ENCODE measurements around the gene TRIM52.

Gene TRIM52

DNA sequence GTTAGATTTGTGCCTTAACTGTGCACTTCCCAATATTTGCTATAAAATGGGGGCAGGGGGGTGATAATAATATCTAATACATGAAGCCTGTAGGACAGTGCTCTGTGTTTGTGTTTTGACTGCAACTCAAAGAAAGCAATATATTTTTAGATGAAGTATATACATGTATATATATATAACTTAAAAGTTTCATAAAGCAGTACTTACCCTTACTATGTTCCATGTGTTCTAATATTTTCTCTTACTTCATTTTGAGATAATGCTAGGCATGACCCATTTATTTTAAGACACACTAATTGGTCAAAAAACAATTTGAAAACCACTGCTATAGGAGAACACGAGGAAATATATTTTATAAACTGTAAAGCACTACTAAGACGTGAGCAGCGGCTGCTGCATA, 2.4 kb downstream of the TRIM52 start:
- no peak for DNase-seq (ENCODE audit: low read depth in 2 of 2)

DNA sequence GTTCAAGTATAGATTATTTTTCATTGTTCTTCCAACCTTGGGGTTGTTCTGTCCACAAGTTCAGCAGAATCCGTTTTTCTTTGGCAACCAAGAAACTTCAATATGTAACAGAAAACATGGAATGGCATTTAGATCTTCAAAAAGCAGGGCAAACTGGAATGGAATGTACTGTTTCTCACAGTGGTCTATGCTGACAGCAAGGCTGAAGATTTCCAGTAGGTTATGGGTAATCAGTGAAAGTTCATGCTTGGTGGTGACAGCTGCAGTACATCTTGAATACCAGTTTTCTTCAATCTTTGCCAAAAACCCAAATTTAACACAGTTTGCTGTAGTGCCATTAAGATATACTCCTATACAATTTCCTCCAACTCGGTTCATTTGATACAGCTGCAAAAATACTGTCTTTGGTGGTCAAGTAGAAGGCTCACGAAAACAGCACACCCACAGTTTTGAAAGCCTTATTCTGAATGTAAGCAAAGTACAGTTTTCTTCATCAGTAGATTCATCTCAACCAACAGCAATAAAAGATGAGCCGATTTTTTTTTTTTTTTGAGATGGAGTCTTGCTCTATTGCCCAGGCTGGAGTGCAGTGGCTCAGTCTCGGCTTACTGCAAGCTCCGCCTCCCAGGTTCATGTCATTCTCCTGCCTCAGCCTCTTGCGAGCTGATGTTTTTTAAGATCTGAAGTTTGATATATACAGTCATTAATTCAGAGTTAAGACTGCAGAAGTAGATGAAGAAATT, 4.9 kb downstream of the TRIM52 start:
- DNase-seq (ENCODE audit: low read depth in 2 of 2): no peak

DNA sequence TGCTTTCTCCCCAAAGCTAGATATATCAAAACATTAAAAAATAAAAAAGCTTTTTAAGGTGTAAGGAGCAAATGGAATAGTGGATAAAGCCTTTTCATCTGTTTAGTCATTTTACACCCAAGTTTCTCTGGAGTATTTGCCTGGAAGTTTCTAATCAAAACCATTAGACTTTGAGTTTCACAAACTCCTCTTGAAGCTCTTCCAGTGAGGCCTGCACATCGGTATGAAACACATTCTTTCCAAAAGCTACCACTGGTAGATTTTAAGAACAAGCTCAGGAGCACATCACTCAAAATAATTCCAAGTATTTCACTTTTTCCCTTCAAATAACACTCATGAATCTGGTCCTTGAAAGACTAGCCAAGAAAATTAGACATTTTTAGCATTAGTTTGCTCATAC, 5.7 kb downstream of the TRIM52 start:
- no peak for DNase-seq (ENCODE audit: low read depth in 2 of 2)

DNA sequence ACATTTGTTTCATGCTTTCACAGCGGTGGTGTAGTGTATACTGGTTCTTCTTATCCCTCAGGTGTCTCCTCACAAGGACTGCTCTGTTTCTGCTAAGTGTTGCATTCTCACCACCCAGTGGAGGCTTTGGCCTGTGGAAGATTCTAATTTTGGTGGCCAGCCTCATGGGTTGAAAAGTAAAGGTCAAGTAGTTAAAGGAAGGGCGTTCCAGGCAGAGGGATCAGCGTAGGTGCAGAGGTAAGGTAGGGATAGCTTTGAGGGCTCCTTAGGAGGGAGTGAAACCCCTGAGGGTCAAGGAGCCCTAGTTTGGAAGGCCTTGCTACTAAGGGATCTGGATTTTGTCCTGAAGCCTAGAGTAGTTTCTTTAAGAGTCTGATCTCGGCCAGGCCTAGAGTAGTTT, 12.7 kb downstream of the TRIM52 start:
- DNase-seq (ENCODE audit: low read depth in 2 of 2): no peak

DNA sequence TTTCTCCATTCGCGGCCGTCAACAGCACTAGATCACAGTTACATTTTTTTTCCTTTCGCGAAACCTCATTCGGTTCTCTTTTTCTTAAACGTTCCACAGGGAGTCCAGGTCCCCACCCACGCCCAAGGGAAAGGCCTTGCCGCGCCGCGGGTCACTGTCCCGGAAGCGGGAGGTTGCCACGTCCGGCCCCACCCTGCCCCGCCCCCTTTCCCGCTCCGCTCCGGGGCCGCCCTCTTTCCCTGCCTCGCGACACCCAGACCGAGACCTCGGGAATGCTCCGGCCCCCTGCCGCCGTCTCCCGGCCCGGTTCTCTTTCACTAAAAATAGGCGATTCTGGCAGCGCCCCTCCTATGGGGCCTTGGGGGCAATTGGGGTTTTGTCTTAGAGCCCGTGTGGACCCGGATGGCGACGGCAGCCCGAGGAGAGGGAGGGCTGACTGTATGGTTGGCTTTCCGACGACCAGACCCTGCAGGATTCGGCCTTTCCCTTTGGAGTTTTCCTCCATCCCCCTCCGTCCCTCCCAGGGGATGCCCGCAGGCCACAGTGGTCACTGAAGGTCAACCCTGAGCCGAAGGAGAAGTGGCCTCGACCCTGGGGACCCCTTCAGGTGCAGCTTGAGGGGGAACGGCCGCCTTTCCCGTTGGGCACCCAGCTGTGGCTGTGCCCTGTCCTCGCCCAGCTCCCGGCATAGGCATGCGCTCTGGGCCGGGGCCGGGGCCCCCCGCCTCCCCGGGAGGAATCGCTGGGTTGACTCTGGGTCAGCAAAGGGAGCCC, 14.5 kb downstream of the TRIM52 start:
- peak; percentile 62 to 81 for DNase-seq (ENCODE audit: low read depth in 2 of 2)

DNA sequence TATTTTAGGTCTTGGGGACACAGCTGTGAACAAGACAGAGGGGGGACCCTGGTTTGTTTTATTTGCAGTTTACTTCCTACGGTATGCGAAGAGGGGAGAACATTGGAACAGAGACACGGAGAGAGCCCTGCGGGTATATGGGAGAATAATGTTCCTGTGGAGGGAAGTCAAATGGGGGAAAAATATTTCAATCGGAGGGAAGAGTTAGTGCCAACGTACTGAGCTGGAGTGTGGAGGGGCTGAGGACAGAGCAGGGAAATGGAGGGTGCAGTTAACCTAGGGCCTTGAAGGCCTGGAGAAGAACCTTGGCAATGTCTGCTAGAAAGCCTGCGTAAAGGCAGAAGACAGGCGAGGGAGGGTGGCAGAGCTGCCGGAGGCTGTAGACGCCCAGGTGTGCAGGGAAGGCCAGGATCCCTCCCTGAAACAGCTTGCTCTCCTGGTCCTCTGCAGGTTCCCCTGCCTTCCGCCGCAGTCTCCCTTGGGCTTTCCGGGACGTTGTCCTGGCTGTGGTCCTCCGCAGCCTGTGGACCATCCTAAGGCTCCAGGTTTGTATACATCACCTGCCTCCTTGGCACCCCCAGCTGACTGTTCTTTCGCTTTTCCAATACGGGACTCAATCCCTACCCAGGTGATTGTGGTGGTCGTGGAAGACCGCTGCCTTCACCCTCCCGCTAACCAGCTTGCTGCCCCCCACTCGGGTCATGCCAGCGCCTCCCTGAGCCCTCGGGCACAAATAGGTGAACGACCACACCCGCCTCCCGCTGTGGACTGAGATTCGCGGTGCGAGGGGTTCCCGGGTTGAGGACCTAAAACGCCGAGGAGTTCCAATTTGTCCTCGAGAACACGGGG, 15.3 kb downstream of the TRIM52 start:
- no peak for DNase-seq (ENCODE audit: low read depth in 2 of 2)

DNA sequence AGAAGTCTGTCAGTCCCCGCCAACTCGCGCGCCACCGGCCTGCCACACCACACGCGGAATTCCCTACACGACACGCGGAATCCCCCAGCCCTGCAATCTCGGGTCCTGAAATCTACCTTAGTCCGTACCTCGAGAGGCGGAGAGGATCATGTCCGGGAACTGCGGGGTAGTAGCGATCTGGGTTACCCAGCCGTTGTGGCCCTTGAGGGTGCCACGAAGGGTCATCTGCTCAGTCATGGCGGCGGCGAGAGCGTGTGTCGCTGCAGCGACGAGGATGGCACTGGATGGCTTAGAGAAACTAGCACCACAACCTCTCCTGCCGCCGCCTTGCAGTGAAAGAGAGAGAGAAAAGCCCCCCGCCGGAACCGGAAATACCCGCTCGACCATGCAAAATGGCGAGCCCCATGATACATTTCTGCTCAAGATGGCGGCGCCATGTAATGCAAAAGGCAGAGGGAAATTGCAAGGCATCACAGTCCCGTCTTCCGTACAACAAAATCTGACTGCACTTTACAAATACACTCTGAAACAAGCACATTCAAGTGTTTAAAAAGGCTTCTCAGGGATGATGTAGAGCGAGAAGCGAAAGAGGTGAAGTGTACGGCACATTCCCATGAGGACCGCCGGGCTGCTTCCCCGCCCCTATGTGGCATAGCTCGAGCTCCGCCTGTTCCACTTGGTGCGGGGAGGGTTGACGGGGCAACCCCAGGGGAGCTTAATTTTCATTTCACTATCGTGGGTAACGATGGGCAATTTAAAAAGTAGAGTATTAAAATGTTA, 17.2 kb downstream of the TRIM52 start, which contains the start of gene RACK1:
TSS of gene RACK1 (minus strand) at position 343 of the 780 bp plus-strand sequence. CDS start at position 237, 106 bp downstream.
- DNase-seq (ENCODE audit: low read depth in 2 of 2): peak; percentile 77 to 81

DNA sequence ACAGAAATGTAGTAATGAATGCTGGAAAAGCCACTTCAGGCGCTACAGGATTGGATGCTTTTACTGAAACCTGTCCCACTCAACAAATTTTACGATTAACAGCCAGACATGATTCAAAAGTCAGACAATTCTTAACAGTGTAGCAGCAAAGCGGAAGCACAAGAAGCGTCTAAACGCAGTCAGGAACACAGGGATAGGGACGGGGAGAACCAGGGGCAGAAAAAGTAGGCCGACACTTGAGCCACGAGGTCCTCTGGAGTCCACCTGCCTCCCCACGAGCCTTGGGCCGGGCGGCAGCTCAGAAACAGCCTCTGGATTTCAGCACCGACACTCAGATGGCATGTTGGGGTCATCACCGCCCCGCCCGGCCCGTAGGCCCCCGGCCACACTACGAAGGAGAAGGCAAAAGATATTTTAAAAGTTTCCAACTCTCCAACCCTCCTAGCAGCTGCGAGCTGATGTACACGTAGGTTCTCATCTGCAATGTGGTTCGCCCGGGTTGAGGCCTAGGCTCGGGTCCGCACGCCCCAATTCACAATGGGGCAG, 17.9 kb downstream of the TRIM52 start:
- no peak for DNase-seq (ENCODE audit: low read depth in 2 of 2)

DNA sequence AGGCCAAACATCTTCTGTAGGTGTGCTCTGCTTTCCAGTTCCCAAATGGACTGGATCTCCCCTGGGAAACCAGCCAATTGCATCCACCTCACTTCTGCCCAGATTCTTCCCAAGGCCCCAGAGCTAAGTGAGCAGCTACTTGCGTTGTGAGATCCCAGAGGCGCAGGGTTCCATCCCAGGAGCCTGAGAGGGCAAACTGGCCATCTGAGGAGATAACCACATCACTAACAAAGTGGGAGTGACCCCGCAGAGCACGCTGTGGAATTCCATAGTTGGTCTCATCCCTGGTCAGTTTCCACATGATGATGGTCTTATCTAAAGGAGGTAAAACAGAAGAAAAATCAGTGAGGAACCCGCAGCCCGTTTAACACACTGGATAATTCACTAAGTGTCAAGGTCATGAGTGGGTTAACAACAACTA, 18.9 kb downstream of the TRIM52 start:
- DNase-seq (ENCODE audit: low read depth in 2 of 2): no peak

DNA sequence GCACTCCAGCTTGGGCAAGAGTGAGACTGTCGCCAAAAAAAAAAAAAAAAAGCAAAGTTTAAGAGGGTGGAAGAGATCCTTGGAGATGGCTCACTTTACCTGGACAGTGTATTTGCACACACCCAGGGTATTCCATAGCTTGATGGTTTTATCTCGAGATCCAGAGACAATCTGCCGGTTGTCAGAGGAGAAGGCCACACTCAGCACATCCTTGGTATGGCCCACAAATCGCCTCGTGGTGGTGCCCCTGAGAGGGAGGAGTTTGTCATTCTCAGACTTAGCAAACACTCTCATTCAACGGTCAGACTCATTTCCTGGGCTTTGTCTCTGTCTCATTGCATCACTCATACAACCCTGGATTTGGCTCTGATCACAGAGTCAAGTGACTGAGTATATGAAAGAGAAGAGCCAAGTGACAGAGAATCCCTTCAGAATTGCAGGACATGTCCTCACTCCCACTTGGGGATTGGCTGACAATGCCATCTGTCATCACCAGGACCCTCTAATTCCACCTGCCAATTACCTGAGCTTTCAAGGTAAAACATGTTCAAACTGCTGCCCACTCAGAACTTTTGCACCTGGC, 19.5 kb downstream of the TRIM52 start:
- DNase-seq (ENCODE audit: low read depth in 2 of 2): no peak

DNA sequence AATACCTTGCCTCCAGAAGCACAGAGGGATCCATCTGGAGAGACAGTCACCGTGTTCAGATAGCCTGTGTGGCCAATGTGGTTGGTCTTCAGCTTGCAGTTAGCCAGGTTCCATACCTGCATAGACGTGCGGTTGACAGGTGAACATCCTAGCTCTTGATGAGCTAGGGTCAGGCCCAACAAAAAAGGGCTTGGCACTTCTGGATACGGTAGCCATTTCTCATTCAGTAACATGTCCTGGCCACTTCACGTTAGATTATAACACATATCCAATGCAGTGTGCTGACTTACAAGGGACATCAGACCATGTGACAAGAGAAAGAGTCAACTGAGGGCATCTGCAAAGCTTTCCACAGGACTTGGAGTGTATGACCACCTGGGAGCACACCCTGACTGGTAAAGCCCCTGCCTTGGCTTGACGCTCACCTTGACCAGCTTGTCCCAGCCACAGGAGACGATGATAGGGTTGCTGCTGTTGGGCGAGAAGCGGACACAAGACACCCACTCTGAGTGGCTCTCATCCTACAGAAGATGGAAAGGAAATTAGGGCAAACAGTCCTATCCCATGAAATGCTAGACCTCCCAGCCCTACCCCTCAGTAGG, 21.8 kb downstream of the TRIM52 start:
- no peak for DNase-seq (ENCODE audit: low read depth in 2 of 2)

DNA sequence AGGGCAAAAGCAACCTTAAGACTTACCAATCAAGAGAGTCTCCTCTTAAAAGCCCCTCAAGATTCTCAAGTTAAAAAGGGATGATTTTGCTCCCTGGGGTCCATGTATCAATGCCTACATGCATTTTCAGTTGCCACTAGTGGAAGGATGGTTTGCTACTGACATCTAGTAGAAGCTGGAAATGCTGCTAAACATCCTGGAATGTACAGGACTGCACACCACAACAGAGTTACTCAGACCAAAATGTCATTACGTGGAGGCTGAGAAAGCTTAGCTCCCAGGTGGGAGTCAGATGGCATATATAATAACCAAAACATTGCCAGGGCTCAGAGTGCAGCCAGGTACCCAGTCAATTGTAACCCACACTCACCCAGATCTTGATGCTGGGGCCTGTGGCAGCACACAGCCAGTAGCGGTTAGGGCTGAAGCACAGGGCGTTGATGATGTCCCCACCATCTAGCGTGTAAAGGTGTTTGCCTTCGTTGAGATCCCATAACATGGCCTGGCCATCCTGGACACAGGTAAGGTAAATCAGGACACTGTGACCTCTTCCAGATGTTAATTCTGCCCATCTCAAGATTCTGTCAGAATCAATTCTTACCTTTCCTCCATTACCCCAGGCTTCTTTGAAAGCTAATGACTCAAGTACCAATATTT, 23.1 kb downstream of the TRIM52 start:
- no peak for DNase-seq (ENCODE audit: low read depth in 2 of 2)

DNA sequence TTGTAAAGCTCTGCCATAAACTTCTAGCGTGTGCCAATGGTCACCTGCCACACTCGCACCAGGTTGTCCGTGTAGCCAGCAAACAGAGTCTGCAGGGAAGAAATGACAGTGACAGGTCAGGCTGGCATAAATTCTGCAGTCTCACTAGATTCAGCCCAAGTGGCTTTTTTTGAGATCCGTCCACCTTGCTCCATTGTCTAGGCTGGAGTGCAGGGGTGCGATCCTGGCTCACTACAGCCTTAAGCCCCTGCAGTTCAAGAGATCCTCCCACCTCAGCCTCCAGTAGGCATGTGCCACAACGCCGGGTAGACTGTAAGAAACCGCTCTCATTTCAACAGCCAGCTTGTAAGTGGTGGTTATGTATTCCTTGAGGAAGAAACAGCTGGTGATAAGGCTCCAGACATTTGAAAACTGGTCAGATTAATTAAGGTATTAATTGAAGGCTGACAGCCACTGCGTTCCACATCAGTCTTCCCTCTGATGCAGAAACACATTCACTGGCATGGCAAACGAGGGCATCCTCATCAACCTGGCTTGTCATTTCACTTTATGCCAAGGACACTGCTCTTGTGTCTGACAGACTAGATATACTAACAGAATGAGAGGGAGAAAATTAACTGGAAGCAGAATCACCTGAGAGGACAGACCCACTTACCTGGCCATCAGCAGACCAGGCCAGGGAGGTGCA, 23.8 kb downstream of the TRIM52 start:
- no peak for DNase-seq (ENCODE audit: low read depth in 2 of 2)

DNA sequence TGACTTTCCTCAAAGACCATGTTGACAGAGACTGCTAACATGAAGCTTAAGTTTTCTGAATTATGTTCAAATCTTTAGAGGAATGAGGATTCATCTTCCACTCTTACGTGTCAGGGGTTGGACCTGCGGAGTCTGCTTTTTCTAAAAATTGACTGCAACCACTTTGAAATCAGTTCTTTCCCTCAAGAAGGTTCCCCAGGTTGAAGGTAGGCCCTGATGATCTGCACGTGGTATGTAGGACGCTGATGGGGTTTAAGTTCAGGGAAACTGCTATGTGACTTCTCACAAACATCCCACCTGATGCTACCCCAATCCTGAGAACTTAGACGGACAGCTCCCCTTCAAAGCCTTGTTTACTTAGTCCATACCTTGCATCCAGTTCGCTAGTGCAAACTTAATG, 24.5 kb downstream of the TRIM52 start:
- no peak for DNase-seq (ENCODE audit: low read depth in 2 of 2)

DNA sequence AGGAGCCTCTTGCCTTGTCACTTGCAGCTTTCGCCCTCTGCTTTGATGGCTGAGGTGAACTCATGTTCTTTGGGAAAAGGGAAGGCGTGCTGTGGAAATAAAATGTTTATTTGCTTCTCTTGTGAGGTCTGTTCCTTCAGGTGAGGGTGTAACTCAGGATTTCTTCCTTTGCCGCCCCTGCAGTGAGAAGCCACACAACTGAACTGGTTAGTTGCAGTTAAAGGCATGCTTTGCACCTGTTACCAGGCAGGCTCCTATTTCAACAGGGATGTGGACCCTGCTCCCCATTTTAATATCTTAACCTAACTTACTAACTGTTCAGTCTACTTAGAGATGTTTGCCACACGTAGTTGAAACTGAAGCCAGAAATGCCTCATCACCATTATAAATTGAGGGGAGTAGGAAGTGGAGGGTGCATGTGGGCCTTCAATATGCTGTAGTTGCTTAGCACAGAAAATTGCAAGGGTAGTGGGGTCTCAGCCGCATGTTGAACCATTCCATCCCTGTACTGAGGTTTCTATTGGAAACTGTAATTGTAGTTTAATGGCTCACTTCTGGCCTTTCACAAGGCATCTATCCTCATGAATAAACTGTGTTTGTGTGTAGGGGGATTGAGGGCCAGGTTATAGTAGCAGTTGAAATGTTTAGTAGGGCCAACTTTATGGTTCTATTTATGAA, 25.1 kb downstream of the TRIM52 start:
- no peak for DNase-seq (ENCODE audit: low read depth in 2 of 2)

DNA sequence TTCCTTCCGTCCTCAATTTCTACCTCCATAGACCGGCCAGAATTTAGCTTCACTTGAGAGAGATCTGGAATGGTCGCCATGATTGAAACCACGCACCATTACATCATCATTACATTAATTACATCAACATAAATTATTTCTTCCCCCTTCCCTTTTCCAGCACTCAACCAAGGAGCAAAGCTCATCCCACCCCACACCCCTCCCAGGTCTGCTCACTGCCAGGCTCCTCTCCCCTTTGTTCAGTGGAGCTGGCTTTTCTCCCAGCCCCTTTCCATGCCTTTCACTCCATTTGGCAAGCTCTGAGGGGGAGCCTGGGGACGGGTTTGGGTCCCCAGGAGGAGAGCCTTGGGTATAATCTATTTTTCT, 25.6 kb downstream of the TRIM52 start:
- DNase-seq (ENCODE audit: low read depth in 2 of 2): no peak

DNA sequence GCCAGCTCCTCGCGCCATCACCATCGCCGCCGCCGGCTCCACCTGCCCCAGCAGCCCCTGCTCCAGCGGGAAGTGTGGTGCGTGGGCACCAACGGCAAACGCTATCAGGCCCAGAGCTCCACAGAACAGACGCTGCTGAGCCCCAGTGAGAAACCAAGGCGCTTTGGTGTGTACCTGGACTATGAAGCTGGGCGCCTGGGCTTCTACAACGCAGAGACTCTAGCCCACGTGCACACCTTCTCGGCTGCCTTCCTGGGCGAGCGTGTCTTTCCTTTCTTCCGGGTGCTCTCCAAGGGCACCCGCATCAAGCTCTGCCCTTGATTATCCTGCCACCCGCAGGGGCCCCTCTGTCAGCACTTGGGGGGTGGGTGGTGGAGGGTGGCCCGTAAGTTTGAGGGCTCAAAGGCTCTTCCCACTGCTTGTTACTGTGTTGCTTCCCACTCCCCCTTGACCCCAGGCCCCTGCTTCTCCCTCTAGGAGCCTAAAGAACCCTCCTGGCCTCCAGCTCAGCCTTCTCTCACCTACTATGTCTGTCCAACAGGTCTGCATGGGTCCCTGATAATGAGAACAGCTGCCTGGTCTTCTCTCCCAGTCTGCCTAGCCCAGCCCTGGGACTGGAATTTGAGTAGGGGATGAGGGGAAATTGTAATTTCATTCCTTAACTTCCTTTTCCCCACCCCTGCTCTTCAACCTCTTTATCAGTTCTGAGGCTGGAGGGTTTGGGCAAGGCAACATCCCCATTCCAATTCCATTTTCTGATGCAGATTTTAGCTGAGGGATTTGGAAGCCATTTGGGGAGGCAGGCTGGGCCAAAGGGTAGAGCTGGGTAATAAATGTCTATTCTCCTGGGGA, 26.3 kb downstream of the TRIM52 start:
- no peak for DNase-seq (ENCODE audit: low read depth in 2 of 2)
